SK-N-MC (cell line): ENCODE results near the gene COX6B1.

Source experiments
- EZH2 ChIP-seq: fragments of 200-600 bp; sonication (generic); IDR thresholded peaks from one replicate; pipeline ENCODE4 v1.6.1; 2017; ENCODE audit warnings: antibody characterized with exemption
- FOXP2 ChIP-seq: optimal IDR thresholded peaks from 2 replicates; pipeline ENCODE3; 2011; ENCODE audit warnings: mild to moderate bottlenecking, moderate library complexity; ENCODE audit not compliant: insufficient read depth; ENCODE audit errors: extremely low read length, control extremely low read depth
- POLR2AphosphoS5 ChIP-seq: IDR thresholded peaks from 2 replicates; pipeline ENCODE4 v1.6.1; 2012; ENCODE audit warnings: mild to moderate bottlenecking, low read depth, low read length, borderline replicate concordance

GRCh38 chr19:35613574-35613973 is 34.5 kb upstream of the COX6B1 start:
- TF ChIP-seq EZH2 (no peak), POLR2AphosphoS5 (no peak), FOXP2 (no peak)
